ENCODE data around the gene GEMIN7.

DNA sequence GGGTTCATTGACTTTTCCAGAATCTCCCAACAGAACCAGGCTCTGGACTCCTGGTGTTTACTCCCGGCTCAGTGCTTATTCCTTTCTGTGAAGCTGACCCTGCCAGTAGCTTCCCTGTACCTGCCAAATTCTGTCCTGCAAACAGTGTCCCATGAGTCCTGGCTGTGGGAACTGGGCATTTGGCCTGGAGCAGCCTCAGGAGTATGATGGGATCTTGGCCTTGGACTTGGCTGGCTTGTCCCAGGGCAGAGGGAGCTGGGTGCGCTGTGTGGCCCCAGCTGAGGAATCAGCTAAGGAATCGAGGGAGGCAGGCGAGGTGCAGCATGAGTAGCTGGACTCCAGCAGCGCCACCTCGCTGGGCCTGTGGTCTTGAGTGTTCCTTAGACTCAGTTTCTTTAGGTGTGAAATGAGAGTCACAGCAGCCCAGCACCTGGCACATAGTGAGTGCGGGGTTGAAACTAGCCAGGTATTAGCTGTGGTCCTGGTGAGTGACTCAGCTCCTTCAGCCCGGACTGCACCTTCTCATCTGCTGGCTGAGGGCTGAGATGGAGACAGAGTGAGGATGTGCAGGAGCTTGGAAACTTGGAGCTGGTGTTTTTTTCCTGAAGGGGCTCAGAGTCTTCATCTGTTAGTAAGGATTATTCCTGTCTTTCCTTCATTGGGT is 29.9 kb upstream of the GEMIN7 start:
- TF ChIP-seq POLR2A (IDR thresholded peaks at IDR 0.05) = no peak
- TF ChIP-seq, protein P1, sequence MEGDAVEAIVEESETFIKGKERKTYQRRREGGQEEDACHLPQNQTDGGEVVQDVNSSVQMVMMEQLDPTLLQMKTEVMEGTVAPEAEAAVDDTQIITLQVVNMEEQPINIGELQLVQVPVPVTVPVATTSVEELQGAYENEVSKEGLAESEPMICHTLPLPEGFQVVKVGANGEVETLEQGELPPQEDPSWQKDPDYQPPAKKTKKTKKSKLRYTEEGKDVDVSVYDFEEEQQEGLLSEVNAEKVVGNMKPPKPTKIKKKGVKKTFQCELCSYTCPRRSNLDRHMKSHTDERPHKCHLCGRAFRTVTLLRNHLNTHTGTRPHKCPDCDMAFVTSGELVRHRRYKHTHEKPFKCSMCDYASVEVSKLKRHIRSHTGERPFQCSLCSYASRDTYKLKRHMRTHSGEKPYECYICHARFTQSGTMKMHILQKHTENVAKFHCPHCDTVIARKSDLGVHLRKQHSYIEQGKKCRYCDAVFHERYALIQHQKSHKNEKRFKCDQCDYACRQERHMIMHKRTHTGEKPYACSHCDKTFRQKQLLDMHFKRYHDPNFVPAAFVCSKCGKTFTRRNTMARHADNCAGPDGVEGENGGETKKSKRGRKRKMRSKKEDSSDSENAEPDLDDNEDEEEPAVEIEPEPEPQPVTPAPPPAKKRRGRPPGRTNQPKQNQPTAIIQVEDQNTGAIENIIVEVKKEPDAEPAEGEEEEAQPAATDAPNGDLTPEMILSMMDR (IDR thresholded peaks at IDR 0.05) = no peak
